ENCODE measurements around the gene LSM14B.

GRCh38 chr20:62176866-62177265, 54.6 kb downstream of the LSM14B start:
- TF ChIP-seq CTCF (IDR thresholded peaks at IDR 0.05) (no peak), POLR2A (IDR thresholded peaks at IDR 0.05) (no peak)

All from Peyer's patch (tissue), 4 donors.